Stimulated activated CD8-positive, alpha-beta memory T cell treated with anti-CD3 and anti-CD28 coated beads, Interleukin-4, amount 100 ng/mL, for 48 hours (primary cell): ENCODE results near the gene LGALS14.
A peak's percentile ranks its signal among the peaks of the same experiment; 100 is the strongest.
"Not testable (repeated sequence)": the region's sequence is repeated elsewhere in the genome, so short reads cannot be mapped to it uniquely, and the experiment has no call there.

Experiments
- DNase-seq: peaks from one replicate; pipeline ENCODE4 v3.0.0-alpha.2; 2020

Gene LGALS14

DNA sequence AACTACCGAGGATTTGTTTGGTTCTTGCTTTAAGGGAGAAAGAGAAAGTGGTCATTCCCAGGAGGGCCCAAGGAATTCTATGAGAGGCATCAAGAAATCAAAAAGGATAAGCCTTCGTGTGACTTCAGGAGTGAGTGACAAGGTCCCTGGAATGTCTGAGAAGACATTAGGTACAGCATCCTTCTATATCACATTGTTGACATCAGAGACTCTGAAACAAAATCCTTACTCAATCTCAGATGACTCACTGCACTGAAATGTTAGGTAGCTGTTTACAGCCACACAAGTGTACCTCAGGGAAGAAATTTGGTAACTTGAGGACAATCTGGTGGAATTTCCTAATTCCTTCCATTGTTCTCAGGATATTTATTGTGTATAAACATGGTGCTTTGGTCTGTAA is 7.9 kb upstream of the LGALS14 start:
- DNase-seq, result no peak

DNA sequence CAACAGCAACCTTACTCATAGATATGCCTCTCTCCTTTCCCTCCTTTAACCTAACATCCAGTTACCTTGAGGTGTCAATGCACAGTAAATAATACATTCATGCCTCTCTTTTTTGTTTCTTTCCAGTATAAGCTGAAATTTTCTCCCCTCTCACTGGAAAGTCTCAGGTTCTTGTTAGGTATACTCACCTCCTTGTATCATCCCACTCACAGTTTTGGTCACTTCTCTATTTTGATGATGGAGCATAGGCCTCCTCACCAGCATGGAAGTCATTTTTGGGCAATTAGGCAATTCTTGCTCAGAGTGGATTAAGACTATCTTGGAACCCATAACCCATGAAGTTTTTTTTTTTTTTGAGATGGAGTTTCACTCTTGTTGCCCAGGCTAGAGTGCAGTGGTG is 5.7 kb upstream of the LGALS14 start:
- DNase-seq, result no peak

DNA sequence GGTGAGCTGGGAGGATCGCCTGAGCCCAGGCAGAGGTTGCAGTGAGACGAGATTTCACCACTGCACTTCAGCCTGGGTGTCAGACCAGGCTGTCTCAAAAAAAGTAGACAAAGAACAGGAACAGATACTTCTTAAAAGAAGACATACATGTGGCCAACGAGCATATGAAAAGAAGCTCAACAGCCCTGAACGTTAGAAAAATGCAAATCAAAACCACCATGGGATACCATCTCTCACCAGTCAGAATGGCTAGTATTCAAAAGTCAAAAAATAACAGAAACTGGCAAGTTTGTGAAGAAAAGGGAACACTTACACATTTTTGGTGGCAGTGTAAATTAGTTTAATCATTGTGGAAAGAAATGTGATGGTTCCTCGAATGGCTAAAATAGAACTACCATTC is 3.0 kb upstream of the LGALS14 start:
- DNase-seq, result no peak

DNA sequence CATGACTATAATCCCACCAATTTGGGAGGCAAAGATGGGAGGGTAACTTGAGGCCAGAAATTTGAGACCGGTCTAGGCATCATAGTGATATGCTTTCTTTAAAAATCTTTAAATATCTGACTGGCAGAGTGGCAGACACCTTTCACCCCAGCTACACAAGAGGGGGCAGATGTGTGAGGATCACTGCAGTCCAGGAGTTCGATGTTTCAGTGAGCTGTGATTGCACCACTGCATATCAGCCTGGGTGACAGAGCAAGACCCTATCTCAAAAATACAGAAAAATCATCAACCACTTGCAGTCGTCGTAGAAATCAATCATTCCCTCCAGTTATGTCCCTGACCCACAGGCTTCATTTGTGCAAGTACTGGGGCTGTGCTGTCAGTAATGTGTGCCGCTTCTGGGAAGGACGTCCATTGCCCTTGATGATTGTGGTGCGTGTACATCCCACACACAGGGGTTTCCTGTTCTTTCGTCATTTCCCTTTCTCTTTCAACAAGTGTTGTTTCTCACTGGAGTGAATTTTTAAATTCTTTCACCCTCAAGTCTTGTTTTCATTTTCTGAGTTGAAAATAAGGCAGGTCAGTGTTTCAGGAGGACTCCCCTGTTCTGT is 1.4 kb downstream of the LGALS14 start:
- DNase-seq, result peak; percentile 44

DNA sequence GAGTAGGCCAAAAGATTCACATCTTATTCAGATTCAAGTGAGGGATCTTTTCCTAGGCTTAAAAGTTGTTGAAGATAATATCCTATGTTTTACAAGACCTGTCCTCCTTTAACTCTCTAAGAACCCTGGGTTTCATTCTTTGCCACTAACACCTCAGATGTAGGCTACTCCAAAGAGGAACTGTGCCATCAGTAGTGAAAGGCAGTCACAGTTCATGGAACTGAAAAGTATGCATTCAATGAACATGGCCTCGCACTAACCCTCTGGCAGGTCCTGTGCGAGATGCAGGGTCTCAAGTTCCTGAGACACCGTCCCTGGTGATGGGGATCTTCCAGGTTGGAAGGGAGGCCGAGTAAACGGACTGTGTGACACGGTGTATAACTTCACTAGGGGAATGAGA is 4.3 kb downstream of the LGALS14 start:
- DNase-seq, result no peak

DNA sequence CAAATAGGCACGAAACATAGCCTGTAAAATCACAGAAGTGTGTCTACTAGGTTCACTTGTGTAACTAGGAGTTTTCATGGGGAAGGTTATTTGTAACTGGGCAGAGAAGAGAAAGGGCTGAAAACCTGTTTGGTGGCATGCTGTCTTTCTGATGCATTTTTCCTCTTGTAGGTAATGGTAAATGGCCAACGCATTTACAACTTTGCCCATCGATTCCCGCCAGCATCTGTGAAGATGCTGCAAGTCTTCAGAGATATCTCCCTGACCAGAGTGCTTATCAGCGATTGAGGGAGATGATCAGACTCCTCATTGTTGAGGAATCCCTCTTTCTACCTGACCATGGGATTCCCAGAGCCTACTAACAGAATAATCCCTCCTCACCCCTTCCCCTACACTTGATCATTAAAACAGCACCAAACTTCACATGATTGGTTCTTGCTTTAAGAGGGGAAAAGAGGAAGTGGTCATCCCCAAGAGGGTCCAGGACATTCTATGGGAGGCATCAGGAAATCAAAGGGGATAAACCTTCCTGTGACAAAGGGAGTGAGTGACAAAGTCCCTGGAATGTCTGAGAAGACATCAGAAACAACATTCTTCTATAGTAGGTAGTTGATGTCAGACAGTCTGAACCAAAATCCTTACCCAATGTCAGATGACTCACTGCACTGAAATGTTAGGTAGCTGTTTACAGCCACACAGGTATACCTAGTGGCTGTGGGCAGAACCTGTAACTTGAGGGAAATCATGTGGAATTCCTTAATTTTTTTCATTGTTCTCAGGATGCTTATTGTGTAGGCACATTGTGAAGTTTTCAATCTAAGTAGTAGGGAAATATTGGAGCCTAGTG is 5.0 kb downstream of the LGALS14 start:
- DNase-seq, result no peak

DNA sequence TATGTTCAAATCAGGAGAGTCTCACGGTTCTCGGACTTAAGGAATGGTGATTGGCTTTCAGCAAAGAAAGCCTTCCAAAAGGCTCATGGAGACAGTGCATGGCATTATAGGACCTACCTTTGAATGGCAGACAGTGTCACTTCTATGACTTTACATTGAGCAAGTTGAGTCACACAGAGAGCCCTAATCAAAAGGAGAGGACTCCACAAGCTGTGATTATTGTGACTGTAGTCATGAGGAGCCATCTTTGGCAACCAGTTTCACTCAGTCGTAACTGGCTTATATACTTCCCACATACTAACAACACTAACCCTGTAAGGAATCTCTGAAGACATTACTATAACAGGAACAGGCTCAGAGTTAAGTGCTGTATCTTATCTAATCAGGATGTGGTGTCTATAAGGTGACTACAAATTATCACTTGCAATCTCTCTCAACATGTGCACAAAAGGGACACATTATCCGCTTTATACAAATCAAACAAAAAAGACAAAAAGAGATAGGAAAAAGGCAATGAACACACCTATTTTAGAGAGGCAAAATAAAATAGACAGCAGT is 6.1 kb downstream of the LGALS14 start:
- no peak for DNase-seq

DNA sequence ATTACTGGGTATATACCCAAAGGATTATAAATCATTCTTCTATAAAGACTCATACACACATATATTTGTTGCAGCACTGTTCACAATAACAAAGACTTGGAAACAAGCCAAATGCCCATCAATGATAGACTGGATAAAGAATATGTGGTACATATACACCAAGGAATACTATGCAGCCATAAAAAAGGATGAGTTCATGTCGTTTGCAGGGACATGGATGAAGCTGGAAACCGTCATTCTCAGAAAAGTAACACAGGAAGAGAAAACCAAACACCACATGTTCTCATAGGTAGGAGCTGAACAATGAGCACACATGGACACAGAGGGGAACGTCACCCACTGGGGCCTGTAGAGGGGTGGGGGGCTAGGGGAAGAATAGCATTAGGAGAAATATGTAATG is 15.9 kb downstream of the LGALS14 start:
- not testable (repeated sequence) for DNase-seq

DNA sequence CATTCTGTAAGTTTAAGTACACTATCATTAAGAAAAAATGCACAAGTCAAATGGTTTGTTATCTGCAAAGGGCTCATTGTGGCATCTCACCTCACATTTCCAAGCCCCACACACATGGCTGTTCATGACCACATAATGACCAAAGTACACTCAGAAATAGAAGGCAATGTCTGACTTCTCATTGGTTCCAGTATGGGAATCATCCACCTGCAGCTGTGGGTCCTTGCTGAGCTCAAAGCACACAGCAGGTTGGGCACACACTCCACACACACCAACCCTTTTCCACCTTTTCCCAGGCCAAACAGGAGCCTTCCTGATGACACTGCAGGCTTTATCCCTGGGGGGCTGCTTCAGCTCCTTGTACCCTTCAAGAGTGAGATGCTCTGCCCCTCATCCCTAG is 21.7 kb downstream of the LGALS14 start:
- DNase-seq, result no peak

DNA sequence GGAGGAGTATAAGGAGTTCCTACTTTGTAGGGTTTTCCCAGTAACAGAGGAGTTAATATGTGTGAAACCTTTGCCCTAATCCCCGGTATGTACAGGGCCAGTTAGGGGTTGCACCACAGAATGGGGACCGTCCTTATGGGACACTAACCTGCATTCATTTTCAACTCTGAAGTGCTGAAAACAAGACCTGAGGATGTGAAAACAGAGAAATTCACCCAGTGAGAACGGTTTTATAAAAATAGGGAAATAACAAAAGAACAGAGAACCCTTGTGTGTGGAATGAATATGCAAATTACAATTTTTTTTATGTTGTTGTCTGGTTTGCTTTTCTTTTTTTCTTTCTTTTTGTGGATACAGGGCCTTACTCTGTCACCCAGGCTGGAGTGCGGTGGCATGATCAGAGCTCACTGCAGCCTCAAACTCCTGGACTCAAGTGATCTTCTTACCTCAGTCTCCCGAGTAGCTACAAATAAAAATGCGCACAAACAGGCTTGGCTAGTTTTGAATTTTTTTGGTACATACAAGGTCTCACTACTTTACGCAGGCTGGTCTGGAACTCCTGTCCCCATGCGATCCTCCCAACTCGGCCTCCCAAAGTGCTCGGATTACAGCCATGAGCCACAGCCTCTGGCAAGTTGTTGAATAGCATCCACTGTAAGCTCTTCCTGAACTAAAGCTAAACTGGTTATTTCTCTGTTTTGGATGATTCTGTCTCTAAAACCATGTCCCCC is 23.0 kb downstream of the LGALS14 start:
- no peak for DNase-seq

DNA sequence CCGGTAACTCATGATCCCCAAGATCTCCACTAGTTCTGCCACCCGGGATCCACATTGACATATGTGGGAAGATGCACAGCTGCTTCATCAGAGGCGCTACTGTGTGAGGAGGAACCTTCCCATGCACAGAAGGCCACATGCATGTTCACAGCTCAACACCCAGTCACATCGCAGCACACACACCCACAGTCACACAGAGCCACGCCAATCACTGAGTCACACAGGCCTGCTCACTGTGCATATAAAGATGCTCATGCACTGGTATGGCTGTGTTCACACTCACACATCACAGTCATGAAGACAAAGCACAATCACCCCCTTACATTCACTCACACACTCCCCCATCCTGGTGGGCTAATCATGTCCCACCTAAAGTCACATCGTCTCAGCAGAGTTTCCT is 23.8 kb downstream of the LGALS14 start:
- no peak for DNase-seq

DNA sequence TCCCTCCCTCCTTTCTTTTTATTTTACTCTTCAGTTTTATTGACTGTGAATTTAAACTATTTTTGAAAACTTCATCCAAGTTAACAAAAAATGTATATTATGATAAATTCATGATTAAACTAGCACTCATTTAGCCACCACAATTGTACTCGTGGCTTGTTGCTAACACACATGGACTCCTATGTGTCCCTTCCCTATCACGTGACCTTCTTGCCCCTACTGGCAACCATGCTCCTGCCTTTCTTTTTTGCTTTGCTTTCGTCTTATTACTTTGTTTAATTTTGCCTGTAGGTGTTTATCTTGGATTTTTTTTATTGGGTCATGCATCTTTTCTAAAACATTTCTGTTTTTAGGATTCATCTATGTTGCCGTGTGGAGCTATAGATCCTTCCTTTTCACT is 25.3 kb downstream of the LGALS14 start:
- DNase-seq, result no peak

DNA sequence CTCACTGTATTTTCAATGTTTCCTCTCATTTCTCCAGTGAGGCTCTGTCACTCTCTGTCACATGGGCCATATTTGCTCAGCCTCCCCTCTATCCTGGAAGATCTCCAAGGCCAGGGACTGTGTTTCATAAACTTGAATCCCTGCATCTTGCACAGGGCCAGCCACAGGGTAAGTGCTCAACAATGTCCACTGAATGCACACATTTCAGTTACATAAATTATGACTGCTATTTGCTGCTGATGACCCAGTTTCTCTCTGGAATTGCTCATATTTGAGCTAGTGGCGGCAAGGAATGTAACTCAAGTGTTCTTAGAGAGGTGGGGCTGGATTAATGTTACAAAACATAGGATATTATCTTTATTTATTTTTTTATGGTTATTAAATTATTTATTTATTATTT is 27.4 kb downstream of the LGALS14 start:
- no peak for DNase-seq

DNA sequence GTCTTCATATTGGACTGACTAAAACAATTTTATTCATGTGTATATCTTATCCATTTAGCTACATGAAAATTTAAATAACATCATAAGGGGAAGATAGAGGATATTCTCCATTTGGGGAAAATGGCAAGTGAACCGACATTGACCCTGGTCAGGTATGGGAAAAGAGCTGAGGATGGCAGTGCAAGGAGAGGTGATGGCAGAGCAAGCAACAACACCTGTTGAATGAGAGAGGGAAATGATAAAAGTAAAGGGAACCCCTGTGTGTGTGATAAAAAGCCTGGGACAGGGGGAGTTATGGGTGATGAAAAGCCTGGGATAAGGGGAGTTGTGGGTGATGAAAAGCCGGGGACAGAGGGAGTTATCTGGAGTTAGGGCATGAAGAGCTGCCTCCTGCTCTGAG is 29.6 kb downstream of the LGALS14 start:
- no peak for DNase-seq

DNA sequence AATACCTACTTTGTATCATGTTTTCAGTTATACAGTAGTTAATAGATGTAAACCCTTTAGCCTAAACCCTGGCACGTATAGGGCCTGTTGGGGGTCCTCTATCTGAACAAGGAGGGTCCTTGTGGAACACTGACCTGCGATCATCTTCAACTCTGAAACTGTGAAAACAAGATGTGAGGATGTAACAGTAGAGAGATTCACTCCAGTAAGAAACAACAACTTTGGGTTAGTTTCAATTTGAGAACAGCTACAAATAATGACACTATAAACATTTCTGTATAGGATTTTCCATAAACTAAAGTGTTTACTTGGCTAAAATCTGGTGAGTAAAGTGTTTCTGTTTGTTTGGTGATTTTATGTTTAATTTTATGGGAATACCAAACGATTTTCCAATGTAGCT is 31.4 kb downstream of the LGALS14 start:
- no peak for DNase-seq

DNA sequence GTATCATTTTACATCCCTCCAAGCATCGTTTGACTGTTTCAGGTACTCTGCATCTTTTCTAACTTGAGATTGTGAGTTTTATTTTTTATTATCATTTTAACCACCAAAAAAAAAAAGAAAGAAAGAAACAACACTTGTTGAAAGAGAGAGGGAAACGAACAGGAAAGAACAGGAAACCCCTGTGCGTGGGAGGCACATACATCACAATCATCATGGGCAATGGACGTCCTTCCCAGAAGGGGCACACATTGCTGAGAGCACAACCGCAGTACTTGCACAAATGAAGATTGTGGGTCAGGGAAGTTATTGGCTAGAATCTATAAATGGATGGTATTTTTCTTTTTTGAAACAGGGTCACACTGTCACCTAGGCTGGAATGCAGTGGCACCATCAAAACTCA is 31.8 kb downstream of the LGALS14 start:
- DNase-seq, result no peak

DNA sequence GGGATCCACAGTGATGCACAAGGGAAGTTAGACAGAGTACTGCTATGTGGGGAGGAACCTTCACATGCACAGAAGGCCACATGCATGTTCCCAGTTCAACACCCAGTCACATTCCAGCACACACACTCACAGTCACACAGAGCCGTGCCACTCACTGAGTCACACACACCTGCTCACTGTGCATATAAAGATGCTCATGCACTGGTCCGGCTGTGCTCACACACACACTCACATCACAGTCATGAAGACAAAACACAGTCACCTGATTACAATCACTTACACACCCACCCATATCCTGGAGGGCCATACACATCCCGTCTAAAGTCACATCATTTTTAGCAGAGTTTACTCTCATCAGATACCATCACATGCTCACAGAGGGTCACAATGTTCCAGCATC is 33.1 kb downstream of the LGALS14 start:
- no peak for DNase-seq

DNA sequence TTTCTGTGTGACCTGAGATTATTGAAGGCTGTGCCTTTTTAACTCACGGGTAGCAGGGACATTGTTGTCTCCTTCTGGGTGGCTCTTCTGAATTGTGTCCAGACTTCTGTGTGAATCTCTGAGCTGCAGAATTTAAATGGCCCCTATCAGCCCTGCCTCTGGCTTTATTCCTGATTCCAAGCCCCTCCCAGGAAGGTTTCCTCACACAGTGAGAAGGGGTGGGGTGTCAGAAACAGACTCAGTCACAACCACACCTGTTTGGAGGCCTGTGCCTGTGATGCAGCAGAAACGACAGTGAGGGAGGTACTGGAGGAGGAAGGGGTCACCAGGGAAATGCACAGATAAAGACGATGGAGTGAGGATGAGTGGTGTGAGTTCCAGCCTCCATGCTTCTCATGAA is 33.6 kb downstream of the LGALS14 start, which contains the start of gene CLC:
CLC (minus strand) TSS at position 139 of the 400 bp plus-strand sequence; CDS start at position 62, 77 bp downstream.
- DNase-seq, result no peak

DNA sequence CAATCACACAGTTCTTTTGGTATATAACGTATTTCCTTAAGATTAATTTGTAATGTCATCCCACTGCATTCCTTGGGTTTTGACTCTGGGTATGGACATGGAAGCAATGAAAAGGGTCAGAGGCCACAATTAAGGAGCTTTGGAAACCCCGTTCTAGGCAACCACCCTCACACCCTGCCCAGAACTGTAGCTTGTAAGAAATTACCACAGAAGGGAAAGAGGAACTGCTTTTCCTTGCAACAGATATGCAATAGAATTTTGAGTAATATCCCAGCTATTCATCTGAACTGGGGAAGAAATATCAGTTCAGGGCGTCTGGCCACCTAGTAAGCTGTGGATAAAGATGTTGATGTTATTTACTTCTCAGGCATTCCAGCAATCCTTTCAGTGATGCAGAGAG is 34.5 kb downstream of the LGALS14 start:
- no peak for DNase-seq

DNA sequence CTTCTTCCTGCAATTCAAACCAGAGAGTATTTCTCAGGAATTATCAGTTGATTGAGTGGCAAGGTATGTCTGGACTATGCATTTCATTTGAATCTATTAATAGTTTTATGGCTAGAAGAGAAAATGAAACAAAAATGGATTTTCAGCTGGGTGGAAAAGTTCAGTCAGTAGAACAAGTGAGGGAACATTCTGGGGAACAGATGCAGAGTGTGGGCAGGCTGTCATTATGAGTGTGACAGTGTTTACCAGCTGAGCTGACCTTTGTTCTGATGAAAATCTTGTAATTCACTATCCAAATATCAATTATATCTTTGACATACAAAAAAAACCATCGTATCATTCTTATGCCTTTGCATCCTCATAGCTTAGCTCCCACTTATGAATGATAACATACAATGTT is 36.1 kb downstream of the LGALS14 start:
- no peak for DNase-seq

DNA sequence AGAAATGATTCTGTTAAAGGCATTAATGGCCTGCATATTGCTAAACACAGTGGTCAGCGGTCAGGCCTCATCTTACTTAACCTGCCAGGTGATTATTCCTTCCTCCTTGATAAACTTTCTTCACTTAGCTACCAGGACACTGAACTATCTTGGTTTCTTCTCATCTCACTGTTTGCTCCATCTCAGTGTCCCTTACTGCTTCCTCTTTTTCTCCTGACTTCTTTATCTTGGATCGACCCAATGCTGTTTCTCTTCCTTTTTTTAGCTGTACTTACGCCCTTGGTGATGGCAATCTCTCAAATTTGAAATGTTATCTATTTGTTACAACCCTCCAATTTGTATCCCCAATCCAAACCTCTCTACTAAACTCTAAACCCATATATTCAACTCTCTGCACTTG is 41.4 kb downstream of the LGALS14 start:
- DNase-seq, result no peak

DNA sequence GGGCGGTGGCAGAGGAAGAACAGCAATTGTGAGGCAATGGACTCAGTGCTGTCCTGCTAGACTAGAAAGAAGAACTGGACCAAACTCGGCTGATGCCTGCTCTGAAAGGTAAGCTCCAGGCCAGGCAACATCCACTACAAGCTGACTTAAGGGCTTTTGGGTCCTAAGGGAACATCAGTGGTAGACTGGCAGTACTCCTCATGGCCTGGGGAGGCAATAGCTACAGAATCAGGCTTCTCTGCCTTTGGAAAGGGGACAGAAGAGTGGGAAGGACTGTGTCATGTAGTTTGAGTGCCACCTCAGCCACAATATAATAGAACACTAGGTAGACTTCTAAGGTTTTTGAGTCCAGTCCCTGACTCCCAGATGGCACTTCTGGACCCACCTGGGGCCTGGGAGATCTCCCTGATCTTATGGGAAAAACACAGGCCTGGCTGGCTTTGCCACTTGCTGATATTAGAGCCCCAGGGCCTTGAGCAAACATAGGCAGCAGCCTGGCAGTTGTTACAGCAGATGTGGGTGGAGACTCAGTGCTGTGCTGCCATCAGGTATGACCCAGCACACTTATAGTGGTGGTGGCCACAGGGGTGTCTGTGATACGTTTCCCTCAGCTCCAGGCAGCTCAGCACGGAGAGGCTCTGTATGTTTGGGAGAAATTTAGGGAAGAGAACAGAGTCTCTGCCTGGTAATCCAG is 42.7 kb downstream of the LGALS14 start:
- DNase-seq, result no peak

DNA sequence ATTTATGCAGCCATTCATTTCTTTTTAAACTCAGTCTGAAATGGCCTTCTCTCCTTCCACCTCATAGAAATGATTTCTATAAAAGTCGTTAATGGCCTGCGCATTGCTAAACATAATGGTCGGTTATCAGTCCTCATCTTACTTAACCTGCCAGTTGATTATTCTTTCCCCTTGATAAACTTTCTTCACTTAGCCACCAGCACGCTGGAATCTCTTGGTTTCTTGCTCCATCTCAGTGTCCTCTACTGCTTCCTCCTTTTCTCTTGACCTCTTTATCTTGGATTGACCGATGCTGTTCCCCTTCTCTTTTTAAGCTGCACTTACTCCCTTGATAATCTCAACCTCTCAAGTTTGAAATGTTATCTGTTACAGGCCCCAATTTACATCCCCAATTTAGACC is 45.7 kb downstream of the LGALS14 start:
- no peak for DNase-seq
